GM19238 (cell line): ENCODE measurements around the gene STARD7.
A peak's percentile ranks its signal among the peaks of the same experiment; 100 is the strongest.

ENCODE experiments used
- DNase-seq: peaks from one replicate; pipeline ENCODE4 v3.0.0; 2011; ENCODE audit warnings: low spot score; ENCODE audit not compliant: insufficient read length

STARD7 gene

DNA sequence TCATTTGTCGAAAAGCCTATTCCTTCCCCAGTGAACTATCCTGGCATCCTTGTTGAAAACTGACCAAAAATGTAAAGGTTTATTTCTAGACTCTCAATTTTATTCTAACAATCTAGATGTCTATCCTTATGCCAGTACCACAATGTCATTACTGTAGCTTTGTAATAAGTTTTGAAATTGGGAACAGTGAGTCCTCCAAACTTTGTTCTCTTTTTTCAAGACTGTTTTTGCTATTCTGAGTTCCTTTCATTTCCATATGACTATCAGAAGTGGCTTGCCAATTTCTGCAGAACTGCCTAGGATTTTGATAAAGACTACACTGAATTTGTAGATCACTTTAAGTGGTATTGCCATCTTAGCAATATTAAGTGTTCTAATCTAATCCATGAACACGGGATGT, 9.7 kb downstream of the STARD7 start:
- no peak for DNase-seq

DNA sequence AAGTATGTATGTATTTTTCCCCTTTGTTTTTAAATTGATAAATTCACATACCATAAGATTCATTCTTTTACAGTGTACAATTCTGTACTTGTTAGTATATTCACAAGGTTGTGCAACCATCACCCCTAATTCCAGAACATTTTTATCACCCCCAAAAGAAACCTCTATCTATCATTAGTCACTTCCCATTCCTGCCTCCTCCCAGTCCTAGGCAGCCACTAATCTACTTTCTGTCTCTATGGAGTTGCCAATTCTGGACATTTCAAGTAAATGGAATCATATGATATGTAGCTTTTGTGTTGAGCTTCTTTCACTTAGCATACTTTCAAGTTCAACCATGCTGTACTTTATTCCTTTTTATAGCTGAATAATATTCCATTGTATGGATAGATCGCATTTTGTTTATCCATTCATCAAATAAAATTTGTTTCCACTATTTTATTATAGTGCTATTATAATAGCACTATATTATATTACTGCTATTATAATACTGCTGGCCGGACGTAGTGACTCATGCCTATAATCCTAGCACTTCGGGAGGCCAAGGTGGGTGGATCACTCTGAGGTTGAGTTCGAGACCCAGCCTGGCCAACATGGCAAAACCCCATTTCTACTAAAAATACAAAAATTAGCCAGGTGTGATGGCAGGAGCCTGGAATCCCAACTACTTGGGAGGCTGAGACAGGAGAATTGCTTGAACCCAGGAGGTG, 10.9 kb downstream of the STARD7 start:
- no peak for DNase-seq

DNA sequence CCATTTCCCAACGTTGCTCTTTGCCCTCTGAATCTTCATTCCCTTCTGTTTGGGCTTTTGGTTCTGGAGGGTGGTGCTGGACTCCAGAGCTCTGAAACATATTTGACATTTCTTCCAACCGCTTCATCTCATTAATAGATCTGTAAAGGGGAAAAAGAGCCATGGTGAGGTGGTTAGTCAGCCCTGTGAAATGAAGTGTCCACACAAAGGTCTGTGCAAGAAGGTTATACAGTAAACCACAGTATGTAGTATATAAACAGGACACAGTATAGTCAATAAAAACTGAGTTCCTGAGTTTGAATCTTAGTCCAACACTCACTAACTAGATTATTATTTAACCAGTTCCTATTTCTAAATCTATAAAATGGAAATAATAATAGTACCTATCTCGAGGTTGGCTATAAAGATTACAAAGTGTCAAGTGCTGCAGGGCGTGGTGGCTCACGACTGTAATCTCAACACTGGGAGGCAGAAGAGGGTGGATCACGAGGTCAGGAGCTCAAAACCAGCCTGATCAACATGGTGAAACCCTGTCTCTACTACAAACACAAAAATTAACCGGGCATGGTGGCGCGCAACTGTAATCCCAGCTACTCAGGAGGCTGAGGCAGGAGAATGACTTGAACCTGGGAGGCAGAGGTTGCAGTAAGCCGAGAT, 13.1 kb downstream of the STARD7 start:
- no peak for DNase-seq

DNA sequence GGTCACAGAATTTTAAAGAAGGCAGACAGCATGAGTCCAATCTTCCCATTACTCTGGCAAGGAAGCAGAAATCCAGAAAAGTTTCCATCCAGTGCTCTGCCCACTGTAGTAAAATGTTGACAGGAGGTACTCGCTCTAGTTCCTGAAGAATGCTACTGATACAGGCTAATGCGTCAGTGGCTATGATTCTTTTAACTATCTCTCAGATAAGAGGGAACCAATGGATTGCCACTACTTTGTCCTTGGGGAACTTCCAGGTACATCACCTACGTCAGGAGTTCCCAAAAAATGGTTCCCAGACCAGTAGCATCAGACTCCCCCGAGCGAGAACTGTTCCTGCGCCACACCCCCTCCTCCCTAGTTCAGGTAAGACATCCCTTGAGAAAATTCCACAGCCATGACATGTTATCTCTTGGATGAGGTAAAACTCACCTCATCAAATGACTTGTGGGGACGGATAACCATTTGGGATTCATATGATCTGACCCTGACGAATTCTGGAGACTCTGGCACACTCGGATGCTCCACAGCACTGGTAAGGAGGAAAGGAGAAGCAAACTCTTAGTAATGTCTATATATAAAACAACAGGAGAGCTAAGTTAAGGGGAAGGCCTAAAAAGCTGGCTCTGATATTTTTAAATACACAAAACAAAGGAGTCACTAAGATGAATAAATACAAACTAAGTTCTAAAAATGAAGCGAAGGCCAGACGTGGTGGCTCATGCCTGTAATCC, 16.5 kb downstream of the STARD7 start:
- no peak for DNase-seq

DNA sequence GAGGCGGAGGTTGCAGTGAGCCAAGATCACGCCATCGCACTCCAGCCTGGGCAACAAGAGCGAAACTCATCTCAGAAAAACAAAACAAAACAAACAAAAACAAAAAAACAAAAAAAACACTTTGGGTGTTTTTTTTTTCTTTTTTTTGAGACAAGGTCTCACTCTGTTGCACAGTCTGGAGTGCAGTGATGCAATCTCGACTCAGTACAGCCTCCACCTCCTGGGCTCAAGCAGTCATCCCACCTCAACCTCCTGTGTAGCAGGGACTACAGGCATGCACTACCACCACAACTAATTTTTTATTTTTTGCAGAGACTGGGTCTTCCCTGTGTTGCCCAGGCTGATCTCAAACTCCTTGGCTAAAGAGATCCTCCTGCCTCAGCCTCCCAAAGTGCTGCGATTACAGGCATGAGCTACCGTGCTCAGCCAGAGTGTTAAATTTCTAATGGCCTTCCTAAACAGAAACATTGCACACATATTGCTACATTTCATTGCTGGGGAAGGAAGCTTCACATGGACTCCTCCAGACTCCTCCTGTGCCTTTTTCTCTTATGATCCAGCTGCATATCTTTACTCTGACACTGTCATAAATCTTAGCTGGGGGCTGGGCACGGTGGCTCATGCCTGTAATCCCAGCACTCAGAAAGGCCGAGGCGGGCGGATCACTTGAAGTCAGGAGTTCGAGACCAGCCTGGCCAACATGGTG, 19.7 kb downstream of the STARD7 start:
- no peak for DNase-seq

DNA sequence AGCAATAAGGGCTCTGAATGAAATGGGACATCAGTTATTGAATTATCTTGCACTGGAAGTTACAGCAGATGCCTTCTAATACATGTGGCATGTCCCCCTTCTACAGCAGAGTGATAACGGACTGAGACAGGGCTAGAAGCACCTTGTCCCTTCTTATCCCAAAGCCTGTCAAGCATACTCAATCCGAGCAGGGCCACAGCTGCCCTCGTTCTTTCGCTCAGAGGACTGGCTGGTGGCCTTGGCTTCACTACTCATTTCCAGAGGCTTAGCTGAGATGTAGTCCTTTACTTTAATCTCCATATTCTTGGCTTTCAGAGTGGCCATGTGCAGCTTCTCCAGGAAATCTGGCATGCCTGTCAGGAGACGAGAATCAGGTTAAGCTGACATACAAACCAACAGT, 22.1 kb downstream of the STARD7 start:
- DNase-seq: no peak

DNA sequence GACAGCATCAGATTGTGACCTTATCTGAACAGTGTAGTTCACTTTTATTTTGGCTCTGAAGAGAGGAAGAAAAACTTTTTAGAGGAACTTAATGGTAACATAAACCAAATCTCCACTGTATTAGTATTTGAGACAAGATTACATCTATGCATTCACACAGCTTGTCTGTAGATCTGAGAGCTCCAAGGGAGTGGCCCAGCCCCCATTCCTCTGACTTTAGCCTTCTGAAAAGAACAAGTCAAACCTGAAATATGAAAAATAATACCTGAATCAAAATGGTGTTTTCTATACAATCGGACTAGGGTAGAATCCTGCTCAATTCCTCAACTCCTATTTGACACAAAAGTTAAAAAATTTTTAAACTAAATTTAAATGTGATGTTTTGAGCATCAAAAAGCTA, 23.1 kb downstream of the STARD7 start:
- DNase-seq: no peak

DNA sequence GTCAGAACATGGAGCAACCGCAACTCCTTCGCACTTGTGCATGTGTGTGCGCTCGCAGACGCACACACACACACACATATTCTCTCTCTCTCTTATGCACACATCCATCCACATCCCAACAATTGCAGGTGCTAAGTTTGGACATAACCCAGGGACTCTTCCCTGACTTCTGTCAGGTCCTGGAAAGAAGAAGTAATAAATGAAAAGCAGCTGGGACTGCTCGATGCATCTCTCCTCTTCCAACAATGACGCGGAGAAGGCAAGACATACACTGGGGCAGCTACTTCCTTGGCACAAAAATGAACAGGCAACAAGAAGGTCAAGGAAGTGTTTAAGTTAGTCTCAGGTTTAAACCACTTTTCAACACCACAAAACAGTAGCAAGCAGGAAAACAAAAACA, 23.6 kb downstream of the STARD7 start:
- no peak for DNase-seq

DNA sequence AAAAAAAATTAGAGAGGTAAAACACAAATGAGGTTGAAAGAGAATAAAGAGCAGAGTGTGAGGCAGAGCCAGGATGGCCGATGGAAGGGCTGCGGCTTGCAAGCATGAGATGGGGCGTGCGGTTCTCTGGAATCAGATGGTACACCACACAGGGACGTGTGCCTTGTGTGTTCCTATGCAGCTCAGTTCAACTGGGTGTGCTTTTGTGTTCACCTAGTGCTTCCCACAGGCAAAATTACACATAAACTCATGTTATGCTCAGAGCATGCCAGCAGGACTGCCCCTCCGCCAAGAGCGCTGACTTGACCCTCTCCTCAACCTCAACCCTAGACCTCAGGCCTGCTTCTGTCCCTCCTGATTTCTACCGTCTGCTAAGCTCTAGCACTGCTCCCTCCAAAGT, 24.4 kb downstream of the STARD7 start:
- DNase-seq: no peak

DNA sequence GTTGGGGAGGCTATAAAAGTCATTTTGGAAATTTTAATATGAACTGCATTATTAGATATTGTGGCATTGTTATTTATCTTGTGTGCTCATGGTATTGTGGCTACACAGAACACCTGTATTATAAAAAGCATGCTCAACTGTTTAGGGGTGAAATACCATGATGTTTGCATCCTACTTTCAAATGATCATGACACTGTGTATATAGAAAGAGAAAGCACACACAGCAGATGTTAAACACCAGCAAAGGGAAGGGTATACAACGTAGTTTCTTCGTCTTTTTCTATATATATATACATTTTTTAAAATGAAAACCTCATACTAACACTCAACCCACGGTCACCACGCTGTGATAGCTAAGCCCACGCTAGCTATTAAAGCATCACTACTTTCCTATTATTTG, 27.1 kb downstream of the STARD7 start:
- DNase-seq: no peak

DNA sequence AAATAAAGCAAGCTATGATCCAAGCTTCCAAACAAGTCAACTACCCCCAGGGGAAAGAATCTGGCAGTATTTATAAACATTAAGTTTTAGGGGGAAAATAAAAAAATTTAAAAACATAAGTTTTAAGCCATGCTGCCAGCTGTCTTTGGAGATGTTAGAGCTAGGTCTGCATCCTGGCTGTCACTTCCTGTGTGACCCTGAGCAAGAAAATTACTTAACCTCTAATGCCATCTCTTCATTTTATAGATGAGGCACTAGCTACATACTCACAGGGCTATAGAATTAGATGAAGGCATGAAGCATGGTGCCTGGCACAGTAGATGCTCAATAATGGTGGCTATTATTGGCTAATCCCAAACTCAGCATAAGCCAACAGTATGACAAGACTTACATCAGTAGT, 28.1 kb downstream of the STARD7 start:
- no peak for DNase-seq

DNA sequence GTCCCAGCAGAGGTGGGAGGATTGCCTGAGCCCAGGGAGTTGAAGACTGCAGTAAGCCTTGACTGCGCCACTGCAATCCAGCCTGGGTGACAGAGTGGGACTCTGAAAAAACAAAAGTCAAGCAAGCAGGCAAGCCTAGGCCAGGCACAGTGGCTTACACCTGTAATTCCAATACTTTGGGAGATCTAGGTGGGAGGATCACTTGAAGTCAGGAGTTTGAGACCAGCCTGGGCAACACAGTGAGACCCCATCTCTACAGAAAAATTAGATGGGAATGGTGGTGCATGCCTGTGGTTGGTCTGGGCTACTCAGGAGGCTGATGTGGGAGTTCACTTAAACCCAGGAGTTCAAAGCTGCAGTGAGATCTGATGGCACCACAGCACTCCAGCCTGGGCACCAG, 28.6 kb downstream of the STARD7 start:
- DNase-seq: no peak

DNA sequence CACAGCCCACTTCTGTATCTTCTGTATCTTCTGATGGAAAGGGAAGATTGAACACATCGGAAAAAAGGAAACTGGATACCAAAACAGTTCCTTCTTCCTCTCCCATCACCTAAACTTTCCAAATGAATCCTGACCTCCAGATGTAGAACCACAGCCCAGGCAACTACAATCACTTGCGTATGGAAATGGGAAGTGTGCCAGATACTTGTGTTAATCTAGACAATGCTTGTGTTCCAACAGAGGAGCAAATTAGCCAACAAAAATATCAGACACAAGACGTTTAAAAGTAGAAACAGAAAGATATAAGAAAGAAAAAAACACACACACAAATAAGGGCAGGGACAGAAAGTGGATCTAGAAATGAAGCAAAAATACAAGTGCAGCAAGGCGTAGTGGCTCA, 32.0 kb downstream of the STARD7 start:
- DNase-seq: no peak

DNA sequence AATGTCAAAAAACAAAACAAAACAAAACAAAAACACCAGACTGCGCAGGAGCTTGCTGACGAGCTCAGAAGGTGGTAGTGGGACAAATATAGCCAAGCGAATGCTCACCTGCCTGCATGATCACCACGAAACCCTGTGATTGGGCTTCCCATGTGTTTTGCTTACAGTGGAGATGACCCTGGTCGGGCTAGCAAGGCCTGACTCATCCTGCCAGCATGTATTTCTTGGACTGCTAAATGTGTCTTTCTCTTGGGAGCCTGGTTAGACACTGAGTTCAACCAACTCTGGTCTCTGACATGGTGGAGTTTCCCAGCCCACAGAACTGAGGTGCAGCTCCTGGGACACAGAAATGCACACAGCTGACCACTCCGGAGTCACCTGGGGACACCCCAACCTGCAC, 32.7 kb downstream of the STARD7 start:
- no peak for DNase-seq

DNA sequence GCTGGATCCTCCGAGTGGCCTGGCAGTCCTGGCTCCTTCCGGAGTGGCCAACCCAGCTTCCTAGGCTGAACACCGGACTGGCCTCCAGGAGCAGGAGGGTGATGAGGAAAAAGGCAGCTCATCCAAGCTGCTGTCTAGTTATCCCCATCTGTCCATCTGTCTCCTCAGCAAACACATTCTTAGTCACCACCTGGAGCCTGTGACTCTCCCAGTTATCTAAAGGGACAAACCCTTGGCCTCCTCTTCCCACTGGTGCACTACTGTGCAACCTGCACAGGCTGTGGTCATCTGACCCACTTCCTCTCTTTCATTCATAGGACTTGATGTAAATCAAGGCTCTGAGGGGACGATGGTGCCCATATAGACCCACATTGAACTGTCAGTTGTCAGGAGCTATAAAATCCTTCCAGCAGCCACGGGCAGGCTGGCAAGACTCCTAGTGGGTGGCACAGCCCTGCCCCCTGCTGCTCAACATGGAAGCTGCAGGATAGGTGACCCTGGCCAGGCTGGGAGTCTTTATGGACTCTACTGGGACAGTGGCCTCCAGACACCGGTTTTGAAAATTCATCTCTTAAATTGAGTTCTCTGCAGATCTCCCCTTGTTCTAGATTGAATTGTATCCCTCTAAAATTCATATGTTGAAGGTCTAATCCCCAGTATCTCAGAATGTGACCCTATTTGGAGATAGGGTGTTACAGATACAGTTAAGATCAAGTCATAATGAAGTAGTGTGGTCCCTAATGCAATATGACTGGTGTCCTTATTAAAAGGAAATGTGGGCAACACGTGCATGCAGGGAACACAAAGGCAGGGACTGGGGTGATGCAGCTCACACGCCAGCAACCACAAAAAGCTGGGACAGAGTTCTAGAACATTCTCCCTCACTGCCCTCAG, 34.1 kb downstream of the STARD7 start:
- DNase-seq: peak; percentile 69

DNA sequence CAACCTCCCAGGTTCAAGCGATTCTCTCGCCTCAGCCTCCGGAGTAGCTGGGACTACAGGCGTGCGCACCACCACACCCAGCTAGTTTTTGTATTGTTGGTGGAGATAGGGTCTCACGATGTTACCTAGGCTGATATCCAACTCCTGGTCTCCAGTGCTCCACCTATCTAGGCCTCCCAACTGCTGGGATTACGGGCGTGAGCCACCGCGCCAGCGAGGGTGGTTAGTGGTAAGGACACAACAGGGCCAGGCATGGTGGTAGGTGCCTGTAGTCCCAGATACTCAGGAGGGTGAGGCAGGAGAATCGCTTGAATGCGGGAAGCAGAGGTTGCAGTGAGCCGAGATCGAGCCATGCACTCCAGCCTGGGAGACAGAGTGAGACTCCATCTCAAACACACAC, 36.8 kb downstream of the STARD7 start:
- DNase-seq: no peak

DNA sequence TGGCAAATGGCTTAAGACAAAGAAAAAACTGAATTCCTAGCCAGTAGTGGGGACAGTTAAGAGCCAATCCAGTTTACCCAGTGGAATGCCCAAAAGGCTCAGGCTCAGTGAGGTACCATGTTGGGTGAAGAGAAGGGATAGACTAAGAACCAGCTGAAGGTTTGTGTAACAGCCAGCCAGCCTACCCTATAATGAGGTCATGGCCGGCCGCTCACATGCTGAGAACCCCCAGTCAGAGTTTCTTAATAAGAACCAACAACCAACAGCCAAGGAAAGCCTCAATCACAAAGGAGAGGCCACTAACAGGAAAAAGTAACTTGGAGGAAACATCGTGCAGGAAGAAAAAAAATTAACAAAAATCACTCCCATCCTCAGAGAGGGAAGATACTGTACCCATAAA, 38.0 kb downstream of the STARD7 start:
- no peak for DNase-seq

DNA sequence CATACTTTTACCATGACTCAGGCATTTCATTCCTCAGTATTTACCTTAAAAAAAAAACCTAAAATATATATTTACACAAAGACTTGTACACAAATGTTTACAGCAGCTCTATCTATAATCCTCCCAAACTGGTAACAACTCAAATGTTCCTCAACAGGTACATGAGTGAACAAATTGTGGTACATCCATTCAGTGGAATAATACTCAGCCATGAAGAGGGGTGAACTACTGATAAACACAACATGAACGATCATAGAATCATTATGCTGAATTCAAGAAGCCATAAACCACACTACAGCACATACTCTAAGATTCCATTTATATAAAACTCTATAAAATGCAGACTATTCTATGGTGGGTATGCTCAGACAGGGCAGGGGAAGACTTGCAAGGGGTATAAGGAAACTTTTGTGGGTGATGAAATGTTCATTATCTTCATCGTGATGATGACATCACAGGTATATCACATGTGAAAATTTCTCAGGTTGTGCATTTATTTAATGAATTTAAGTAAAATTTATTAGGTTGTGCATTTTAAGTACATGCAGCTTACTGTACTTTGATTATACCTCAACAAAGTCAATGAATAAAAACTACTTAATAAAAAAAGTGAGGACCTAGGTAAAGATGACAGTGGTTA, 38.6 kb downstream of the STARD7 start:
- no peak for DNase-seq

DNA sequence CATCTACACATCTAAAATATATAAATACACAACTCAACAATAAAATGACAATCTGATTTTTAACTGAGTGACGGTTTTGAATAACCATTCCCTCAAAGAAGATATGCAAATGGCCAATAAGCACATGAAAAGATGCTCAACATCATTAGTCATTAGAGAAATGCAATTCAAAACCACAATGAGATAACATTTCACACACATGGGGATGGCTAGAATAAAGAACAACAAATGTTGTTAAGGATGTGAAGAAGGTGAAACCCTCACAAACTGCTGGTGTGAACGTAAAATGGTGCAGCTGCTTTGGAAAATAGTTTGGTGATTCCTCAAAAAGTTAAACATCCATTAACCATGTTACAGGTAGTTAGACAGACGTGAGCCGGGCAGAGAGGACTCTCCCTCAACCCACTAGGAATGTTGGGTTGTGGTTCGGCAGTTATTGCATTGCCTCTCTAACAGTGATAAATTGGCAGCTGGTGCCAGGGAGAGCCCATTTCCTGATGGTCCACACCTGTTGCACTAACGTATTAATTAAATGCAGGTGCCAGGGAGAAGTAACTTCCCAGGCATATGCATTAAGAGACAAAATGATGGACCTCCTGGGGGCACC, 41.1 kb downstream of the STARD7 start:
- no peak for DNase-seq
